ENCODE data around the gene KAT2B.
"Not testable (repeated sequence)": the region's sequence is repeated elsewhere in the genome, so short reads cannot be mapped to it uniquely, and the experiment has no call there.

Gene KAT2B

DNA sequence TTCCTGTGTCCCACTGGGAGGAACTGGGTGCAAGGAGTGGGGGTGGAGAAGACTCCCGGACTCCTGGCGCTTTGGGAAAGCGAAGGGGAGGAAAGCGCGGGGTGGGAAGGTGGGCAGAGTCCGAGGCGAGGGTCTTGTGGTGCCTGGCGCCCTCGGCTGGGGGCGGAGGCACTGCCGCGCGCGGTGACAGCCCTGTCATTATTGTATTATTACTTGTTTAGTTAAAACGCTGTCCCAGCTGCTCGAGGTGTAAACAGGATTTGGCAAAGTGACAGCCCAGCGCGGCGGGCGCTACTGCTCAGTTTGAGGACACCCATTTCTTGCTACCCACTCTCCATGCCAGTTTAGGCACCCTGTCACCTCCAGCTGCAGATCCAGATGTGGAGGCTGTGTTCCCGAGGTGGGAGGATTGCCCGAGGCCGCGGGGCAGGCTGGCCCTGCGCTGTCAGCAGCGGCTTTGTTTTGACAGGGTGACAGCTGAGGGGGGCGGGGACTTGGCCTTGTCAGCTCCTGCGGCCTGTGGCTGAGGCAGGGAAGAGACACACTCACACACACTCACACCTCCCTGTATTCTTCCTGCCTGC is 1.0 kb downstream of the KAT2B start:
- H3K4me3 ChIP-seq (ENCODE audit: low read depth, low read length): peak overlapping the region; percentile 58

GRCh38 chr3:20042331-20042730 is 2.1 kb downstream of the KAT2B start:
- H3K4me3 ChIP-seq (ENCODE audit: low read depth, low read length): no peak overlapping the region

GRCh38 chr3:20043396-20043795 is 3.1 kb downstream of the KAT2B start:
- no peak overlapping the region for H3K4me3 ChIP-seq (ENCODE audit: low read depth, low read length)

- H3K4me3 ChIP-seq (ENCODE audit: low read depth, low read length): no peak overlapping the region
Observed at GRCh38 chr3:20043825-20044224, 3.6 kb downstream of the KAT2B start.

- H3K4me3 ChIP-seq (ENCODE audit: low read depth, low read length): not testable (repeated sequence)
Observed at GRCh38 chr3:20045141-20045540, 4.9 kb downstream of the KAT2B start.

DNA sequence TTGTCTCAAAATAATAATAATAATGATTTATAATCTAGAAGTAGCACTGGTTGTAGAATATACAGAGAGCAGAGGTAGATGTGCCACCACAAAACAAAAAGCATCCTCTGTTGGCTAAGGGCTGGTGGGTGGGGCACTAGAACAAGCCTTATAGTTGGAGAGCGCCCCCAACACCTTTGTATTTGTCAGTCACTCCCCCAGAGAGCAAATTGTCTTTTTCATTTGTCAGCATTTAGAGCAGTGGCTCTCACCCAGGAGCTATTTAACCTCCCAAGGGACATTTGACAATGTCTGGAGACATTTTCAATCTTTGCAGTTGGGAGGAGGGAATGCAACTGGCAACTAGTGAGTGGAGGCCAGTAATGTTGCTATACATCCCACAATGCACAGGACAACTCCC is 6.3 kb downstream of the KAT2B start:
- H3K4me3 ChIP-seq (ENCODE audit: low read depth, low read length): no peak overlapping the region

DNA sequence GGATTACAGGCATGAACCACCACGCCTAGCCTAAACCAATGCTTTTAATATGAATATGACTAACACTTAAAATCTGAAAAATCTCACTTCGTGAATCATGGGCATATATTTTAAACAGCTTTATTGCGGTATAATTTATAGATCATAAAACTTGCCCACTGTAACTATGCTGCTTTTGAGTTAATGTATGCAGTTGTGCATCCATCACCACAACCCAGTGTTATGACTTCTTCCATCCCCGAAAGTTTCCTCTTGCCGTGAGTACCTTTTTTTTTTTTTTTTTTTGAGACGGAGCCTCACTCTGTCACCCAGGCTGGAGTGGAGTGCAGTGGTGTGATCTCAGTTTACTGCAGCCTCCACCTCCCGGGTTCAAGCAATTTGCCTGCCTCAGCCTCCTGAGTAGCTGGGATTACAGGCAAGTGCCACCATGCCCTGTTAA is 7.1 kb downstream of the KAT2B start:
- no peak overlapping the region for H3K4me3 ChIP-seq (ENCODE audit: low read depth, low read length)

- no peak overlapping the region for H3K4me3 ChIP-seq (ENCODE audit: low read depth, low read length)
Observed at GRCh38 chr3:20047976-20048883, 8.0 kb downstream of the KAT2B start.

DNA sequence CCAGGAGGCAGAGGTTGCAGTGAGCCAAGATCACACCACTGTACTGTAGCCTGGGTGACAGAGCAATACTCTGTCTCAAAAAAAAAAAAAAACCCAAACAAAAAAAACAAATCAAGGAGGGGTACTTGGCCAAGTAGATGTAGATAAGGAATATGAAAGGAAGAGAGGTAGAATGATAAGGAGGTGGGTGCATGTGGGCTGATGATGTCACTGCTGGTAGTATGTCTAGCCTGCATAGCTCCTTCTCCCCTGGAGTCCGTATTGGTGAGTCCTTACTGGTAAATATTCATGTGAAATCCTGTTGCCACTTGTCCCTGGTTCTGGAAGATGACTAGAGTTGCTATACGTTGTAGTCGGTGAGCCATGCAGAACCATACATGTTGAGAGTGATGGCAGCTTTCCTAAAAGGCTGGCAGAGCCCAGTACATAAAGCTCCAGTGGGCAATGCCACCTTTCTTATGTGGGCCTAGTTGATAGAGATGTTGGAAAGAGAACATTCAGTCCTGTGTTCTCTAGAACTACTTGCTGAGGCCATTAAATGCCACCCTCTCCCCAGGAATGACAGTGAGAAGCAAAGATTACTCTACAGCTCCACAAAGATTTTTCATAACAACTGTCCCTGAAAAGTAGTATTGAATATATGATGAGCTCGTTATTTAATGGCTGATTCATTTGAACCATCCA is 11.0 kb downstream of the KAT2B start:
- H3K4me3 ChIP-seq (ENCODE audit: low read depth, low read length): no peak overlapping the region

DNA sequence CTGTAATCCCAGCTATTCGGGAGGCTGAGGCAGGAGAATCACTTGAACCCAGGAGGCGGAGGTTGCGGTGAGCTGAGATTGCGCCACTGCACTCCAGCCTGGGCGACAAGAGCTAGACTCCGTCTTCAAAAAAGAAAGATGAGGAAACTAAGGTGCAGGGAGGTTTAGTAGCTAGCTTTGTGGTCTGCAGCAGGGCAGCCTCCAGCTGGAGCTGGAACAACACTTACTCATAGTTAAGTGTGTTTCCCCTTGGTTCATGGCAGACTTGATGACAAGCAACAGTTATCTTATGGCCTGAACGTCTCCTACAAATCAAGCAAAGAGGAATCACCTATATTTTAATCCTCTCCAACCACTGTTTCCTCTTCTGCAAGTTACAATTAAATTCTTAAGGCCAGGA is 12.6 kb downstream of the KAT2B start:
- H3K4me3 ChIP-seq (ENCODE audit: low read depth, low read length): no peak overlapping the region

- no peak overlapping the region for H3K4me3 ChIP-seq (ENCODE audit: low read depth, low read length)
Observed at GRCh38 chr3:20054549-20054987, 14.3 kb downstream of the KAT2B start.

GRCh38 chr3:20055020-20055775 is 15.0 kb downstream of the KAT2B start:
- H3K4me3 ChIP-seq (ENCODE audit: low read depth, low read length): no peak overlapping the region

DNA sequence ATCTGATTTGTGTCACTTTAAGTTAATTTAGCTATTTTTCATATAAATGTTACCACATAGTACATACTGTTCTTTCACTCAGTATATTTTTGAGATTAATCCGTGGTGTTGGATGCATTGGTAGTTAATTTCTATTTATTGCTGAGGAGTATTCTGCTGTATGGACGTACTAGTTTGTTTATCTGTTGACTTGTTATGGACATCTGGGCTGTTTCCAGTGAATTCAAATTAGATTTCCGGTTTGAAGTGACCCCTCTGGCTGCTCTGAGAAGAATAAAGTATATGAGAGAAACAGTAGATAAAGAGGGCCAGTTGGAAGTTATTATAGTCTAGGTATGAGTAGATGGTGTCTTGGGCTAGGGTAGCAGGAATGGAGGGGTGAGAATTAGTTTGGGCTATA is 15.6 kb downstream of the KAT2B start:
- no peak overlapping the region for H3K4me3 ChIP-seq (ENCODE audit: low read depth, low read length)

DNA sequence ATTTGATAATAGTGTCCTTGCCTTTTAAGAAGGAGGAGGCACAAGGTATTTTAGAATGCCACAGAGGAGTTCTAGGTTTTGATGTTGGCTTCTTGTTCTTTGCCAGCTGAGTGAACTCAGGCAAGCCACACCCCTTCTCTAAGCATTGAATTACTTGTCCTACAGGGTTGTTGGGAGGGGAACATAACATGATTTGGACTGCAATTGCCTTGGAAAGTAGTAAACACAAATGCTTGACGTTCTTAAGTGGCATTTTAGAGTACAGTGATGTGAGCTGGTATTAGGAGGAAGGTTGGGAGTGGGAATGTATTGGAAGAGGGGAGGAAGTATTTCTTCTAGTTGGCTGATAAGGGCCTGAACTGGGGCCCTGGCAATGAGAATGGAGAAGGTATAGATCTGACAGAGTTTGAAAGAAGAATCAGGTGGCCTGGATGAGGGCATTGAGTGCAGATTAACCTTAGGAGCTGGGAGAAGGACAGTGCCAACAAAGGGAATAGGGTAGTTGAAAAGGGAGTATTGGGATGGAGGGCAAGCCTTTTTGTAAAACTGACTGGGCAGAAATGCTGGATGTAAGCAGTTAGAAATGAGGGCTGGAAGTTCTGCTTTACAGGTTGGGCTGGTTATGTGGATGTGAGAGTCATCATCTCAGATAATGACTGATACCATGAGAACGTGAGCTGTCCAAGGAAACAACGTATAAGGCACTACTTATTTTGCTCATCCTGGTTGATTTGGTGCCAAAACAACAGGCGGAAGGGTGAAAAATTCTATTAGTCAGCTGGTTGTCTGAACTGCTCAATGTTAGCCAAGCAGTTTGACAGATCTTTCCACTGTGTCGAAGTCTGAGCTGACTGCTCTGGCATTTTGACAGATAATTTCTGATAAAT is 16.7 kb downstream of the KAT2B start:
- no peak overlapping the region for H3K4me3 ChIP-seq (ENCODE audit: low read depth, low read length)

- no peak overlapping the region for H3K4me3 ChIP-seq (ENCODE audit: low read depth, low read length)
Observed at GRCh38 chr3:20057612-20058180, 17.4 kb downstream of the KAT2B start.

DNA sequence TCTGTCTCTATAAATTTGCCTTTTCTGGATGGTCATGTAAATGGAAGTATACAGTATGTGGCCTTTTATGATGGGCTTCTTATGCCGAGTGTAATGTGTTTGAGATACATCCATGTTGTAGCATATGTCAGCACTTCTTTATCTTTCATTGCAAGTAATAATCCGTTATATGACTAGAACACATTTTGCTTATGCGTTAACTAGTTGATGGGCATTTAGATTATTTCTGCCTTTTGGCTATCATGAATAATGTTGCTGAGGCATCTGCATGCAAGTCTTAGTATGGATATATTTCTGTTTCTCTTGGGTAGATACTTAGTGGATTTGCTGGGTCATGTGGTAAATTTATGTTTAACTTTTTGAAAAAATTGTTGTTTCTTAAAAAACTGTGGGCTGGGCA is 19.7 kb downstream of the KAT2B start:
- no peak overlapping the region for H3K4me3 ChIP-seq (ENCODE audit: low read depth, low read length)

GRCh38 chr3:20060974-20061685 is 20.9 kb downstream of the KAT2B start:
- no peak overlapping the region for H3K4me3 ChIP-seq (ENCODE audit: low read depth, low read length)

- H3K4me3 ChIP-seq (ENCODE audit: low read depth, low read length): no peak overlapping the region
Observed at GRCh38 chr3:20062996-20063395, 22.8 kb downstream of the KAT2B start.

DNA sequence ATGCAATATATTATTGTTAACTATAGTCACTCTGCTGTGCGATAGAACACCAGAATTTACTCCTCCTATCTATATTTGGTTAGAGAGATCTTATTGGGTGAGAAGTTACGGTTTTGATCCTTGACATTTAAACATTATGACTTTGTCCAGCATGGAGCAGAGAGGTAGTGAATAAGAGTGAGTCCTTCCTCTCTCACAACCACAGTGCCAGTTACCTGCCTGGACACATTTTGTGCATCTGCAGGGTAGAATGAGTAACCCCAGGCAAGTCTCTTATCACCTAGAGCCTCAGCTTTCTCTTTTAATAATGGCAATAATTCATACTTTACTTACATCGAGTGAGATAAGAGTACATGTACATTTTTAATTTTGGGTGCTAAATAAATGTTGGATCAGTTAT is 24.1 kb downstream of the KAT2B start:
- no peak overlapping the region for H3K4me3 ChIP-seq (ENCODE audit: low read depth, low read length)

Data from iPS-11a (cell line).